ENCODE data around the gene PPDPF.

DNA sequence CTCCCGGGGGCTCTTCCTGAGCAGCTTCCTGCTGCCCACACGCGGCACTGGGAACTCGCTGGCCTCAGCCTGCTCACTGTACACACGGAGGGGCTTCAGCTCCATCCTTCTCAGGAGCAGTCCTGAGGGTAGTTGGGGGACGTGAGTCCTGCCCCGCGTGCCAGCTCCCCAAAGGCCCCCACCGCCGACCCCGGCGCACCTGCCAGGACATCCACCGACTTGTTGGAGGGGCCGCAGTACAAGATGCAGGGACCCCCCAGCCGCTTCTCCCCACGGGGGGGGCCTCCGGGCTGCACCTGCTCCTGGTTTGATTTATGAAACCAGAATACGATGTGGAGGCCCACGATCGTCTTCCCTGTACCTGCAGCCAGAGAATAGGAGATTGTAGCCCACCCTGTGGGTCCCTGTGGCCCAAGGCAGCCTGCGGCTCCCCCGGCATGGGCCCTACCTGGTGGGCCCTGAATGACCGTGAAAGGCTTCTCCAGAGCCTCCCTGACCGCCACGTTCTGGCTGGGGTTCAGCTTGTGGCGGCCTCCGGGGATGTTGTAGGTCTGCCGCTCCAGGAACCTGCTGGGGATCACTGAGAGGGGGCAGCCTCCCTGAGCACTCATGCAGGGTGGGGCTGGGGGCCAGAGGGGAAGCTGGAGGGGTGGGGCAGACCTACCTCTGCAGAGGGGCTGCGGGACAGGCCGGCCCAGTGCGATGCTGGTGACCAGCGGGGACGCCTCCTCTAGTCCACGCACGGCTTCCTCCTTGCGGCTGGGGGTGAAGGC lies 41.2 kb downstream of the PPDPF start:
- TF ChIP-seq POLR2A (IDR thresholded peaks at IDR 0.05), result no peak
- TF ChIP-seq, protein P1, sequence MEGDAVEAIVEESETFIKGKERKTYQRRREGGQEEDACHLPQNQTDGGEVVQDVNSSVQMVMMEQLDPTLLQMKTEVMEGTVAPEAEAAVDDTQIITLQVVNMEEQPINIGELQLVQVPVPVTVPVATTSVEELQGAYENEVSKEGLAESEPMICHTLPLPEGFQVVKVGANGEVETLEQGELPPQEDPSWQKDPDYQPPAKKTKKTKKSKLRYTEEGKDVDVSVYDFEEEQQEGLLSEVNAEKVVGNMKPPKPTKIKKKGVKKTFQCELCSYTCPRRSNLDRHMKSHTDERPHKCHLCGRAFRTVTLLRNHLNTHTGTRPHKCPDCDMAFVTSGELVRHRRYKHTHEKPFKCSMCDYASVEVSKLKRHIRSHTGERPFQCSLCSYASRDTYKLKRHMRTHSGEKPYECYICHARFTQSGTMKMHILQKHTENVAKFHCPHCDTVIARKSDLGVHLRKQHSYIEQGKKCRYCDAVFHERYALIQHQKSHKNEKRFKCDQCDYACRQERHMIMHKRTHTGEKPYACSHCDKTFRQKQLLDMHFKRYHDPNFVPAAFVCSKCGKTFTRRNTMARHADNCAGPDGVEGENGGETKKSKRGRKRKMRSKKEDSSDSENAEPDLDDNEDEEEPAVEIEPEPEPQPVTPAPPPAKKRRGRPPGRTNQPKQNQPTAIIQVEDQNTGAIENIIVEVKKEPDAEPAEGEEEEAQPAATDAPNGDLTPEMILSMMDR (IDR thresholded peaks at IDR 0.05), result no peak
